Activated CD8-positive, alpha-beta memory T cell treated with anti-CD3 and anti-CD28 coated beads, Interleukin-2, amount 50 U/mL, for 24 hours (primary cell): ENCODE results near the gene KRTAP5-7.
"Not testable (repeated sequence)": the region's sequence is repeated elsewhere in the genome, so short reads cannot be mapped to it uniquely, and the experiment has no call there.

Experiments used
- DNase-seq: peaks from one replicate; pipeline ENCODE4 v3.0.0-alpha.2; 2020; ENCODE audit errors: extremely low read depth

The KRTAP5-7 gene

GRCh38 chr11:71526796-71527575, at the start of gene KRTAP5-7:
KRTAP5-7 (plus strand) TSS chr11:71527267; CDS start chr11:71527301, 34 bp downstream.
- DNase-seq, result not testable (repeated sequence)

DNA sequence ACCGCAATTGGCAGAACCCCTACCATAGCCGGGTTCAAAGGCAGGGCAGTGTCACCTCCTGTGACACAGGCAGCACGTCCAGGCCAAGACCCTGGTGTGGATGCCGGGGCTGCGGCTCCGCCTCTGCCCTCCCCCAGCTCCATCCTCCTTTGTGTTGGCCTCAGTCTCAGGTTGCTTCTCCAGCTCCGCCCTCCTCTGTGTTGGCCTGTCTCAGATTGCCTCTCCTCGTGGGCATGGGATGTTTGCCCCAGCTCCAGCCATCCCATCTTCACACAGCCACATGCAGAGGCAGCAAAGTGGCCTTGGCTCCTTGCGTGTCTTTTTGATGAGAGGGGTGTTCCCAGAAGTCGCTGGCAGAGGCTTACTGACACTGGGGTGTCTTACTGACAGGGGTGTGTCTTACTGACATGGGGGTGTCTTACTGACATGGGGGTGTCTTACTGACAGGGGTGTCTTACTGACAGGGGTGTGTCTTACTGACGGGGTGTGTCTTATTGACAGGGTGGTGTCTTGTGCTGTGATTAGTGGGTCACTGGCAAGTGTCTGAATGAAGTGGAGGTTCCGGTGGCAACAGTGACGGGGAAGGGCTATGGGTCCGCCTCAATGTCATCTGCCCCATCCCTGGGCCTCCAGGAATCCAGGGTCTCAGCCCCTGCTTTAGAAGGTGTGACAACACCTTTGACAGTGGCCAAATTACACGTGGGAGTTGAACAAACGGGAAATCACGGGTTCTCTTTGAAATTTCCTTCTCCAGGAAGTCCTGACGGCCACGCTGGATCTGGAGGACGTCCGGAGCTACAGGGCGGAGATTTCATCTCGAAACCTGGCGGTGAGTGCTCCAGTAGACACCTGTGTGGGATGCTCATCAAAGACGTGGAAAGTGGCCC, 49.2 kb upstream of the KRTAP5-7 start:
- DNase-seq, result no peak

GRCh38 chr11:71478528-71478840, 48.6 kb upstream of the KRTAP5-7 start:
- no peak for DNase-seq

GRCh38 chr11:71481101-71481960, 45.7 kb upstream of the KRTAP5-7 start:
- no peak for DNase-seq

DNA sequence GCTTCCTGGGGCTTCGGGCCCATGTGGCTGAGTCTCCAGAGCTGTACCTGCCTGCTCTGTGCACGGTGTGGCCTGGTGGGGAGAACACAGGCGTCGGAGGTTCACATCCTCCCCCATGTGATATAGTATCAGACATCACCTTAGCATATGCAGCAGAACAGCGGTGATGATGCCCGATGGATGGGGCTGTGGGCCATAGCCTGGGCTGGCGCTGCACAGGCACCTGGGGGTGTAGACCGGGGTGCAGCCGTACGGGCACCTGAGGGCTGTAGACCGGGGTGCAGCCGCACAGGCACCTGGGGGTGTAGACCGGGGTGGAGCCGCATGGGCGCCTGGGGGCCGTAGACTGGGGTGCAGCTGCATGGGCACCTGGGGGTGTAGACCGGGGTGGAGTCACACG, 44.9 kb upstream of the KRTAP5-7 start:
- no peak for DNase-seq

GRCh38 chr11:71482746-71483364, 44.2 kb upstream of the KRTAP5-7 start:
- DNase-seq, result no peak

DNA sequence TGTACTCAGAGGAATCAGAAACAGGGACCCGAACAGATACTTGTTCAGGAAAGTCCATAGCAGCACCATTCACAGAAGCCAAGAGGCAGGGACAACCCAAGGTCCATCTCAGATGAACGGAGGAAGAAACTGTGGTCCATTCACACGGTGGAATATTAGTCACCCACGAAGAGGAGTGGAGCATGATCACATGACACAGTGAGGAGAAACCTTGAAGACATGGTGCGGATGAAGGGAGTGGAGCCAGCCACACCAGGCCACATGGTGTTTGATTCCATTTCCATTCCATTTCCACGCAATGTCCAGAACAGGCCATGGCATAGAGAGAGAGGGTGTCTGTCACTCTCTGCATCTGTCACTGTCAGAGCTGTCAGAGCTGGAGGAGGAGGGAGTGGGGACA, 43.4 kb upstream of the KRTAP5-7 start:
- no peak for DNase-seq

DNA sequence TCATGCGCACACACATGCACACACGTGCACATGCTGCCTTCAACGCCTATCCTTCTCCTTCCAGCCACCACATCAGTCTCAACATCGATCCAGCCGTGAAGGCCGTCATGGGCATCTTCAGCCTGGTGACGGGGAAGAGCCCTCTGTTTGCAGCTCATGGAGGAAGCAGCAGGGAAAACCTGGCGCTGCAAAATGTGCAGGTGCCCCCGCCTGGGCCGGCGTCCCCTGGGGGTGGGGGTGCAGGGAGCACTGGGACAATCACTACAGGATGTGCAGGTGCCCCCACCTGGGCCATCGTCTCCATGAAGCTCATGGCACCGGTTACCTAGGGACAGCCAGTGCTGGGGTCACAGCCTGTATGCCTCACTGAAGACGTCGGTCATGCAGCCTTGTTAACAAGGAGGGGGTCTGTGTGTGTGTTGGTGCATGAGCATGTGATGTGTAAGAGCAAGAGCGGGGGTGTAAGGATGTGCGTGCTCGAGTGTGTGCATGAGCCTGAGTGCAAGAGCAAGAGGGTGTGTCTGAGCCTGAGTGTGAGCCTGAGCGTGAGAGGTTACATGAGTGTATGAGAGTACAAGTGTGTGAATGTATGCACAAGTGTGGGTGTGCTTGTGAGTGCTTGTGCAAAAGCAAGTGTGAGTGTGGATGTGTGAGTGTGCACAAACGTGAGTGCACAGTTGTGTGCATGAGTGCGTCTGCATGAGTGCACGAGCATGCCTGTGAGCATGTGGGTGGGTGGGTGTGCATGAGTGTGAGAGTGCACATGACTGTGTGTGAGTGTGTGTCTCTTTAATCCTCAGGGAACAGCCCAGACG, 42.6 kb upstream of the KRTAP5-7 start:
- no peak for DNase-seq

DNA sequence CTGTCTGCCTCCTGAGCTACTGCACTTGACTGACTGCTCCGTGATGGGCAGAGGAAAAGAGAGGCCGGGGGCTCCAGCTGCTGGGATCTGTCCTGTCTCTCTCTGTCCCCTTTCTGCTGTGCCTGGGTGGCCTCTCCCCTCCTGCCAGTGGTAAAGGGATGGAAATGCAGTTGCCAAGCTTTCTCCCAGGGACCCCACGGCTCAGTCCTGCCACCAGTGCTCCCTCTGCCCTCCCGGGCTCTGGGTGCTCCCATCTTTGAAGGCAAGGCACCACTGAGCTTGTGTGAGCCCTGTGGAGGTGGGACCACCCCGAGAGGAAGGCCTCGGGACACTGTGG, 42.0 kb upstream of the KRTAP5-7 start:
- DNase-seq, result no peak

DNA sequence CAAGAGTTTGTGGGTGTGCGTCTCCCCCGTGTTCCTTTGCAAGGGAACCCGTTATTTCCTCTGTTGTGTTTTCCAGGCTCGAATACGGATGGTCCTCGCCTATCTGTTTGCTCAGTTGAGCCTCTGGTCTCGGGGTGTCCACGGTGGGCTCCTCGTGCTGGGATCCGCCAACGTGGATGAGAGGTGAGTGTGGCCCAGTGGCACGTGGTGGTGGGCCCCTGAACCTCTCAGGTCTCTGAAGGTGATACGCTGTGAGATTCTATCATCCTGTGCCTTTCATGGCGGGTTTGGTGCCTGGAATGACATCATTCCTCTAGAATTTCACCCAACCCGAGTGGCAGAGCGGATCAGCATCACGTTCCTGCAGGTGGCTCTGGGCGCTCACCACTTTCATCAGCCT, 41.6 kb upstream of the KRTAP5-7 start:
- DNase-seq, result no peak

DNA sequence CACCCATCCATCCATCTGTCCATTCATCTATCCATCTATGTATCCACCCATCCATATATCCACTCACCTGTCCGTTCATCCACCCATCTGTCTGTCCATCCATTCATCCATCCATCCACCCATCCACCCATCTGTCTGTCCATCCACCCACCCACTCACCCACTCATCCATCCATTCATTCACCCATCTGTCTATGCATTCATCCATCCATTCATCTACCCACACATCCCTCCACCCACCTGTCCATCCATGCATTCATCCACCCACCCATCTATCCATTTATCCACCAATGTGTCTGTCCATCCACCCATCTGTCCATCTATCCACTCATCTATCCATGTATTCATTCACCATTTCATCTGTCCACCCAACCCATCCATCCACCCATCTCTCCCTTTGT, 40.7 kb upstream of the KRTAP5-7 start:
- DNase-seq, result no peak

DNA sequence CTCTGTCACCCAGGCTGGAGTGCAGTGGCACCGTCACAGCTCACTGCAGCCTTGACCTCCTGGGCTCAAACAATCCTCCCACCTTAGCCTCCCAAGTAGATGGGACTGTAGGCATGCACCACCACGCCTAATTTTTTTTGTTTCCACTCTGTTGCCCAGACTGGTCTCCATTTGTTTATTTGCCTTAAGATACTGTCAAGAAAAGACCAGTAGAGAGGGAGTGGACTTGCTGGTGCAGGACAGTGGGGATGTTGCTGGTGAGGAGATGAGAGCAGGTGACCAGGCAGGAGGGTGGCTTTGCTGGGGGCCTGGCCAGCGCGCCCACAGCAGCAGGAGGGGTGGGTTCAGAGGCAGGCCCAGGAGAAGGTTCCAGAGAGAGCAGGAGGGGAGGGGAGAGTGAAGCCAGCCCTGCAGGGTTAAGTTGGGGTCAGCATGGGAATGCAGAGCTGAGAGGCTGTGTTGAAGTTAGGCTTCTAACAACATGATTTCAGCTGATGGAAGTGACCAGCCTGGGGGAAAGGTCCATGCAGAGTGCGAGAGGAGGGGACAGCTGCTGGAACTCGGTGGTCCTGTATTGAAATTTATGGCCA, 38.3 kb upstream of the KRTAP5-7 start:
- DNase-seq, result no peak

GRCh38 chr11:71489311-71490043, 37.6 kb upstream of the KRTAP5-7 start:
- DNase-seq, result peak; percentile 18

GRCh38 chr11:71490044-71490730, 36.9 kb upstream of the KRTAP5-7 start:
- no peak for DNase-seq

- no peak for DNase-seq
These were observed 36.2 kb upstream of the KRTAP5-7 start for GRCh38 chr11:71490731-71491390.

GRCh38 chr11:71491531-71491930, 35.5 kb upstream of the KRTAP5-7 start:
- no peak for DNase-seq

DNA sequence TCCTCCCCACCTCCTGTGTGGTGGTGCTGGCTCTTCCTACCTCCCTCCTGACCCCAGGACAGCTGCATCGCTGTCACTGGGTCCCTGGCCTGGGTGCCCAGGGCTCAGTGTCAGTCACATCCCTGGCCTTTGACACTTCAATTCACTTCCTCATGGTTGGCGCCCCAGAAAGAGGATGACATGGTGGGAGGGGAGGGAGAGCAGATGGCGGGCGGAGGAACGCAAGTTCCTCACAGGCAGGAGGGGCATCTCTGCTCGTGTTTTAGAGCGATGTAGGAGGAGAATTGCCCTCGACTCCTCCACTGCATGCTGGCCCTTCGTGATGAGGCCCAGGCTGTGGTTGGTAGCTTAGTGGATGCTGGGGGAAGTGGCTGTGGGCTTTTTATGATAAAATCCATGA, 35.1 kb upstream of the KRTAP5-7 start:
- no peak for DNase-seq
